C4-2B (cell line): ENCODE results near the gene PIK3R3.

Source experiments
- CTCF ChIP-seq: fragments of 450-650 bp; conservative IDR thresholded peaks from 2 replicates; pipeline ENCODE4 v1.5.1; 2017; ENCODE audit warnings: mild to moderate bottlenecking
- ZFX ChIP-seq: fragments of 450-650 bp; IDR thresholded peaks from 2 replicates; pipeline ENCODE4 v1.6.1; 2017

DNA sequence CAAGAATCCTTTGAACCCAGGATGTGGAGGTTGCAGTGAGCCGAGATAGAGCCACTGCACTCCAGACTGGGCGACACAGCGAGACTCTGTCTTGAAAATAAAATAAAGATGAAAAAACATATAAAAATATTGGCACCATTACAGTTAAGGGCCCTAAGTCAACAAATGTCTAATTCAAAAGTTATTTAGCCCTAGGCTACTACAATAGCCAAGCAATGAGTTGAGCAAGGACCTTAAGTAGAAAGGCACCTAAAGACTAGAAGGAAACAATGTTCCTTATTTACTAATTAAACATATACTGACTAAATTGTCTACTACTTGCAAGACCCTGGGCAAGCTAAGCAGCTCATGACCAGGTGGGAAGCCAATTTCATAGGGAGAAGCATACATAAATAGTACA, 4.1 kb downstream of the PIK3R3 start:
- TF ChIP-seq CTCF, result no peak
- no peak for TF ChIP-seq ZFX
